ENCODE data around the gene PRR23B.

GRCh38 chr3:138985932-138986331, 34.8 kb downstream of the PRR23B start:
- no peak for TF ChIP-seq CTCF (optimal IDR thresholded peaks at IDR 0.05 in 1 of 3, IDR thresholded peaks at IDR 0.05 in 1 of 3, conservative IDR thresholded peaks at IDR 0.05 in 1 of 3; ENCODE audit: extremely low read depth in 1 of 3, insufficient read depth in 2 of 3, low read length in 3 of 3)
- TF ChIP-seq EZH2 (IDR thresholded peaks at IDR 0.05; ENCODE audit: low read length) = no peak
